ENCODE data around the gene AIDA. TPM values are rescaled to one million over a fixed set of nuclear protein-coding genes. Genes with fewer than 3 reads are reported as not detected.

AIDA gene
- polyA plus RNA-seq, 3 donors, result 10.0 to 11.7 (median 11.7) TPM

- peaks cover 17% of the 10 kb centered on the region for H3K4me1 Mint-ChIP-seq
- intact Hi-C loops (cut with micrococcal nuclease), result loop anchor here in 1 of 2 donors (10.0 kb wide), 1 partner anchor 252 kb away; no protein-coding TSS in a partner anchor
- H3K27me3 ChIP-seq (ENCODE audit: control insufficient read depth in 2 of 2, insufficient read depth in 2 of 2, low read length in 2 of 2), result no peaks in the 10 kb centered on the region
- H3K4me3 Mint-ChIP-seq, result no peak overlapping the region
- H3K79me2 ChIP-seq (ENCODE audit: insufficient read depth, low read length), result peaks cover 59% of the 10 kb centered on the region
- H3K4me1 ChIP-seq (ENCODE audit: control insufficient read depth in 1 of 2, insufficient read depth in 2 of 2, low read length in 2 of 2), result peaks cover 8 to 17% of the 10 kb centered on the region in 2 donors
- H3K36me3 Mint-ChIP-seq, result peaks cover 47 to 54% of the 10 kb centered on the region in 2 donors
- no peaks in the 10 kb centered on the region for H3K27me3 Mint-ChIP-seq (ENCODE audit: low read depth in 3 of 3)
- H3K27ac Mint-ChIP-seq, result peak overlapping the region in 1 of 7 donors; percentile 7
- H3K27ac ChIP-seq (ENCODE audit: low read depth in 1 of 2, low read length in 2 of 2), result no peak overlapping the region
- TF ChIP-seq CTCF (IDR thresholded peaks at IDR 0.05), result no peak
- no peak overlapping the region for H3K9ac ChIP-seq (ENCODE audit: insufficient read depth, low read length, poor library complexity, severe bottlenecking)
- peaks cover 0 to 2% (median 0%) of the 10 kb centered on the region in 7 donors for H3K9me3 Mint-ChIP-seq
- H2AFZ ChIP-seq (ENCODE audit: insufficient read depth, low read depth, low read length, poor library complexity, severe bottlenecking), result no peak overlapping the region
- no peak for DNase-seq
- H3K4me3 ChIP-seq (replicated peaks in 1 of 3; ENCODE audit: low read depth in 2 of 3, low read length in 3 of 3), result no peak overlapping the region
- H4K20me1 ChIP-seq (ENCODE audit: insufficient read depth, low read length), result peaks cover 46% of the 10 kb centered on the region
- no peaks in the 10 kb centered on the region for H3K9me3 ChIP-seq (replicated peaks in 1 of 2; ENCODE audit: control insufficient read depth in 1 of 2, insufficient read depth in 1 of 2, low read length in 2 of 2)
- no peak overlapping the region for H3K4me2 ChIP-seq (replicated peaks; ENCODE audit: extremely low read depth, low read length, poor library complexity, severe bottlenecking)
- peaks cover 54 to 60% of the 10 kb centered on the region in 2 donors for H3K36me3 ChIP-seq (replicated peaks in 1 of 2; ENCODE audit: control insufficient read depth in 1 of 2, insufficient read depth in 2 of 2, low read length in 2 of 2)
- WGBS (ENCODE audit: insufficient coverage), result no CpG with 5 or more reads among the region's 2 CpGs
Observed at GRCh38 chr1:222716393-222716792, 4.1 kb upstream of the AIDA start.

- Mint-ChIP-seq H3K4me3 (peak overlapping the region; percentile 93 to 97), H3K27ac (peak overlapping the region; percentile 99 to 100 (median 100)), H3K36me3 (peaks cover 19 to 27% of the 10 kb centered on the region in 2 donors), H3K4me1 (peaks cover 40% of the 10 kb centered on the region), H3K9me3 (peaks cover 0 to 2% (median 0%) of the 10 kb centered on the region in 7 donors), H3K27me3 (ENCODE audit: low read depth in 3 of 3) (no peaks in the 10 kb centered on the region)
- Histone ChIP-seq H3K9ac (ENCODE audit: insufficient read depth, low read length, poor library complexity, severe bottlenecking) (peak overlapping the region; percentile 90), H4K20me1 (ENCODE audit: insufficient read depth, low read length) (peaks cover 35% of the 10 kb centered on the region), H2AFZ (ENCODE audit: insufficient read depth, low read depth, low read length, poor library complexity, severe bottlenecking) (peak overlapping the region; percentile 95), H3K27ac (ENCODE audit: low read depth in 1 of 2, low read length in 2 of 2) (peak overlapping the region; percentile 98 to 100), H3K4me2 (replicated peaks; ENCODE audit: extremely low read depth, low read length, poor library complexity, severe bottlenecking) (peak overlapping the region; percentile 82), H3K79me2 (ENCODE audit: insufficient read depth, low read length) (peaks cover 73% of the 10 kb centered on the region), H3K36me3 (replicated peaks in 1 of 2; ENCODE audit: control insufficient read depth in 1 of 2, insufficient read depth in 2 of 2, low read length in 2 of 2) (peaks cover 24 to 29% of the 10 kb centered on the region in 2 donors), H3K27me3 (ENCODE audit: control insufficient read depth in 2 of 2, insufficient read depth in 2 of 2, low read length in 2 of 2) (no peaks in the 10 kb centered on the region), H3K4me1 (ENCODE audit: control insufficient read depth in 1 of 2, insufficient read depth in 2 of 2, low read length in 2 of 2) (peaks cover 16 to 33% of the 10 kb centered on the region in 2 donors), H3K4me3 (replicated peaks in 1 of 3; ENCODE audit: low read depth in 2 of 3, low read length in 3 of 3) (peak overlapping the region; percentile 97 to 99 (median 98)), H3K9me3 (replicated peaks in 1 of 2; ENCODE audit: control insufficient read depth in 1 of 2, insufficient read depth in 1 of 2, low read length in 2 of 2) (no peaks in the 10 kb centered on the region)
- no peak for TF ChIP-seq CTCF (IDR thresholded peaks at IDR 0.05)
- intact Hi-C loops (cut with micrococcal nuclease), result loop anchor here in 1 of 2 donors (5.0 to 10.0 kb wide), 2 partner anchors 56 to 249 kb away; no protein-coding TSS in a partner anchor
- peak; percentile 90 to 91 (median 90) for DNase-seq
- WGBS (ENCODE audit: insufficient coverage), result 0% methylated on average over 22 of the region's 39 CpGs
Observed at GRCh38 chr1:222713091-222713961, 1.0 kb upstream of the AIDA start.

All from CD14-positive monocyte (primary cell).